SU-DHL-6 (cell line): ENCODE measurements around the gene ATRX.

ENCODE experiments used
- H2AFZ ChIP-seq: fragments of 200-600 bp; sonication (generic); 2 replicates; pipeline ENCODE4 v1.6.1; 2014; ENCODE audit warnings: low read depth, mild to moderate bottlenecking, moderate library complexity, mixed read lengths, antibody characterized with exemption, low read length; ENCODE audit not compliant: severe bottlenecking
- H3F3A ChIP-seq: fragments of 200-600 bp; shearing (Covaris generic); 2 replicates; pipeline ENCODE4 v1.6.0; 2016; ENCODE audit warnings: antibody characterized with exemption, mild to moderate bottlenecking; ENCODE audit not compliant: insufficient read depth
- H3K27ac ChIP-seq: fragments of 200-600 bp; sonication (generic); 2 replicates; pipeline ENCODE4 v1.5.1; 2016; ENCODE audit warnings: low read depth, mild to moderate bottlenecking, low read length, moderate library complexity, mixed read lengths
- H3K27me3 ChIP-seq: fragments of 200-600 bp; sonication (generic), shearing (Covaris generic); 2 replicates; pipeline ENCODE4 v1.6.0; 2014; ENCODE audit warnings: mild to moderate bottlenecking, low read length
- H3K36me3 ChIP-seq: fragments of 200-600 bp; sonication (generic); 2 replicates; pipeline ENCODE4 v1.6.1; 2014; ENCODE audit warnings: mild to moderate bottlenecking, low read length, mixed read lengths
- H3K4me2 ChIP-seq: fragments of 300-600, 200-600 bp; shearing (Covaris generic), sonication (generic); 2 replicates; pipeline ENCODE4 v1.6.0; 2014; ENCODE audit warnings: low read length, low read depth, mild to moderate bottlenecking; ENCODE audit not compliant: poor library complexity, severe bottlenecking
- H3K4me3 ChIP-seq: fragments of 200-600 bp; sonication (generic); 2 replicates; pipeline ENCODE4 v1.5.1; 2014; ENCODE audit warnings: antibody characterized with exemption, low read length, mild to moderate bottlenecking, mixed read lengths; ENCODE audit not compliant: insufficient read depth, poor library complexity, severe bottlenecking
- H3K79me2 ChIP-seq: fragments of 200-600 bp; sonication (generic); 2 replicates; pipeline ENCODE4 v1.6.1; 2014; ENCODE audit warnings: mild to moderate bottlenecking, low read length, moderate library complexity; ENCODE audit not compliant: insufficient read depth
- H3K9ac ChIP-seq: fragments of 200-600 bp; sonication (generic); 2 replicates; pipeline ENCODE4 v1.7.0; 2014; ENCODE audit warnings: mild to moderate bottlenecking, low read length
- H3K9me2 ChIP-seq: fragments of 200-600 bp; sonication (generic); replicated peaks from 2 replicates; pipeline ENCODE4 v1.6.1; 2014; ENCODE audit warnings: low read length; ENCODE audit not compliant: insufficient read depth
- H3K9me3 ChIP-seq: fragments of 200-600 bp; sonication (generic); 2 replicates; pipeline ENCODE4 v1.6.1; 2014; ENCODE audit warnings: low read length, mixed read lengths; ENCODE audit not compliant: insufficient read depth
- H4K20me1 ChIP-seq: fragments of 200-600 bp; sonication (generic); 2 replicates; pipeline ENCODE4 v1.6.1; 2014; ENCODE audit warnings: low read depth, mild to moderate bottlenecking, antibody characterized with exemption, low read length, moderate library complexity, mixed read lengths
- CTCF ChIP-seq: fragments of 200-600 bp; sonication (generic); IDR thresholded peaks from one replicate; pipeline ENCODE4 v1.5.1; 2017; ENCODE audit warnings: antibody characterized with exemption, mild to moderate bottlenecking, low read length, moderate library complexity; ENCODE audit not compliant: insufficient read depth, poor library complexity, severe bottlenecking
- EZH2phosphoT487 ChIP-seq: fragments of 200-600 bp; sonication (generic), shearing (Covaris generic); conservative IDR thresholded peaks from 2 replicates; pipeline ENCODE4 v1.6.1; 2018; ENCODE audit warnings: mild to moderate bottlenecking, antibody characterized with exemption, low read length, moderate library complexity, mixed read lengths

ATRX gene

GRCh38 chrX:77820091-77820727 lies 34.2 kb upstream of the ATRX start:
- H3K79me2 ChIP-seq: no peaks in the 10 kb centered on the region
- no peaks in the 10 kb centered on the region for H3K9me2 ChIP-seq
- no peak overlapping the region for H3K9ac ChIP-seq
- H3K27me3 ChIP-seq: no peaks in the 10 kb centered on the region
- TF ChIP-seq CTCF (no peak), EZH2phosphoT487 (no peak)
- no peak overlapping the region for H2AFZ ChIP-seq
- H3K9me3 ChIP-seq: no peaks in the 10 kb centered on the region
- no peaks in the 10 kb centered on the region for H4K20me1 ChIP-seq
- H3K36me3 ChIP-seq: no peaks in the 10 kb centered on the region
- H3F3A ChIP-seq: no peaks in the 10 kb centered on the region
- no peak overlapping the region for H3K4me2 ChIP-seq
- no peak overlapping the region for H3K27ac ChIP-seq
- no peak overlapping the region for H3K4me3 ChIP-seq

- Histone ChIP-seq H2AFZ (no peak overlapping the region), H3K27ac (no peak overlapping the region), H3K79me2 (no peaks in the 10 kb centered on the region), H3K36me3 (no peaks in the 10 kb centered on the region), H3K9me2 (no peaks in the 10 kb centered on the region), H3K4me3 (no peak overlapping the region), H4K20me1 (no peaks in the 10 kb centered on the region), H3K4me2 (no peak overlapping the region), H3F3A (no peaks in the 10 kb centered on the region), H3K9ac (no peak overlapping the region), H3K9me3 (no peaks in the 10 kb centered on the region), H3K27me3 (no peaks in the 10 kb centered on the region)
- no peak for TF ChIP-seq EZH2phosphoT487
- no peak for TF ChIP-seq CTCF
These were observed 28.2 kb upstream of the ATRX start for GRCh38 chrX:77814210-77814609.

GRCh38 chrX:77802201-77802600 lies 16.2 kb upstream of the ATRX start:
- H3K9me2 ChIP-seq: no peaks in the 10 kb centered on the region
- H3K36me3 ChIP-seq: no peaks in the 10 kb centered on the region
- H4K20me1 ChIP-seq: no peaks in the 10 kb centered on the region
- H3K4me2 ChIP-seq: no peak overlapping the region
- H3K4me3 ChIP-seq: no peak overlapping the region
- H2AFZ ChIP-seq: no peak overlapping the region
- H3K9ac ChIP-seq: no peak overlapping the region
- no peaks in the 10 kb centered on the region for H3K79me2 ChIP-seq
- no peaks in the 10 kb centered on the region for H3K9me3 ChIP-seq
- H3F3A ChIP-seq: no peaks in the 10 kb centered on the region
- no peaks in the 10 kb centered on the region for H3K27me3 ChIP-seq
- no peak overlapping the region for H3K27ac ChIP-seq
- no peak for TF ChIP-seq EZH2phosphoT487

- H4K20me1 ChIP-seq: no peaks in the 10 kb centered on the region
- H3K9me2 ChIP-seq: no peaks in the 10 kb centered on the region
- no peak for TF ChIP-seq CTCF
- no peak for TF ChIP-seq EZH2phosphoT487
- no peak overlapping the region for H3K9ac ChIP-seq
- no peak overlapping the region for H2AFZ ChIP-seq
- no peaks in the 10 kb centered on the region for H3K79me2 ChIP-seq
- H3K27ac ChIP-seq: no peak overlapping the region
- no peak overlapping the region for H3K4me2 ChIP-seq
- H3K9me3 ChIP-seq: no peaks in the 10 kb centered on the region
- no peaks in the 10 kb centered on the region for H3K27me3 ChIP-seq
- H3K4me3 ChIP-seq: no peak overlapping the region
- no peaks in the 10 kb centered on the region for H3F3A ChIP-seq
- H3K36me3 ChIP-seq: no peaks in the 10 kb centered on the region
These were observed 9.1 kb upstream of the ATRX start for GRCh38 chrX:77795124-77795523.
